KMS-11 (cell line): ENCODE data around the gene AMFR.

ENCODE experiments used
- H2AFZ ChIP-seq: fragments of 200-600 bp; sonication (generic); 2 replicates; pipeline ENCODE4 v1.6.1; 2016; ENCODE audit warnings: antibody characterized with exemption, mixed run types, low read depth
- H3K27ac ChIP-seq: fragments of 200-600 bp; sonication (generic); 2 replicates; pipeline ENCODE4 v1.6.1; 2016; ENCODE audit warnings: mild to moderate bottlenecking, mixed run types
- H3K27me3 ChIP-seq: fragments of 200-600 bp; sonication (generic); 2 replicates; pipeline ENCODE4 v1.6.1; 2017; ENCODE audit warnings: mild to moderate bottlenecking, low read depth, mixed run types, moderate library complexity; ENCODE audit not compliant: insufficient read depth
- H3K36me3 ChIP-seq: fragments of 200-600 bp; sonication (generic); 2 replicates; pipeline ENCODE4 v1.6.1; 2017; ENCODE audit warnings: mild to moderate bottlenecking, mixed run types; ENCODE audit not compliant: insufficient read depth
- H3K4me1 ChIP-seq: fragments of 200-600 bp; sonication (generic); 2 replicates; pipeline ENCODE4 v1.6.1; 2016; ENCODE audit warnings: mild to moderate bottlenecking, low read depth, mixed run types; ENCODE audit not compliant: poor library complexity, severe bottlenecking
- H3K4me2 ChIP-seq: fragments of 200-600 bp; sonication (generic); 2 replicates; pipeline ENCODE4 v1.7.0; 2016; ENCODE audit warnings: mild to moderate bottlenecking, mixed run types
- H3K4me3 ChIP-seq: fragments of 200-600 bp; sonication (generic); IDR thresholded peaks from 2 replicates; pipeline ENCODE4 v1.6.1; 2017; ENCODE audit warnings: low read depth, low read length, mixed read lengths; ENCODE audit not compliant: insufficient read depth
- H3K79me2 ChIP-seq: fragments of 200-600 bp; sonication (generic); 2 replicates; pipeline ENCODE4 v1.6.1; 2016; ENCODE audit warnings: low read depth, mixed run types; ENCODE audit not compliant: insufficient read depth
- H3K9ac ChIP-seq: fragments of 200-600 bp; sonication (generic); 2 replicates; pipeline ENCODE4 v1.6.1; 2016; ENCODE audit warnings: mild to moderate bottlenecking, mixed run types
- H4K20me1 ChIP-seq: fragments of 200-600 bp; sonication (generic); 2 replicates; pipeline ENCODE4 v1.6.1; 2016; ENCODE audit warnings: mild to moderate bottlenecking, mixed run types; ENCODE audit not compliant: insufficient read depth
- TF ChIP-seq, protein P1 (sequence below): fragments of 200-600 bp; sonication (generic); conservative IDR thresholded peaks from 2 replicates; pipeline ENCODE4 v1.6.1; 2017; ENCODE audit warnings: low read depth, mild to moderate bottlenecking, antibody characterized with exemption, low read length, moderate library complexity, mixed read lengths

AMFR gene

DNA sequence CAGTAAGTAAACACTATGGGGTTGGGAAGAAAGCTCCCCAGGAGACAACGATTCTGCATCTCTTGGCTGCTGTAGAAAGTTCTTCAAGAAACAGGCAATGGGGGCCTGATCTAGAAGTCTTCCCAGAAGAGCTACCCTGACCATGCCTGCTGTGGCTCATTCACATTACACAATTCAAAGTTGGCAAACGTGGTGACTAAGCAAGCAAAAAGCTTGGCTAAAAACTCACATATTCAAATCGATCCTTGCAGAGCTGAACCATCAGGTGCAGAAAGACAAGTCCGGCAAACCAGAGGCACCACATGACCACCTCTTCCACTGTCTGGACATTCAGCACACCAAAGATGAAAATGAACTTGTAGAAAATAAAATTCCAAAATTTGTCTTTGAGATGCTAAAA lies 16.1 kb downstream of the AMFR start:
- TF ChIP-seq, protein P1, sequence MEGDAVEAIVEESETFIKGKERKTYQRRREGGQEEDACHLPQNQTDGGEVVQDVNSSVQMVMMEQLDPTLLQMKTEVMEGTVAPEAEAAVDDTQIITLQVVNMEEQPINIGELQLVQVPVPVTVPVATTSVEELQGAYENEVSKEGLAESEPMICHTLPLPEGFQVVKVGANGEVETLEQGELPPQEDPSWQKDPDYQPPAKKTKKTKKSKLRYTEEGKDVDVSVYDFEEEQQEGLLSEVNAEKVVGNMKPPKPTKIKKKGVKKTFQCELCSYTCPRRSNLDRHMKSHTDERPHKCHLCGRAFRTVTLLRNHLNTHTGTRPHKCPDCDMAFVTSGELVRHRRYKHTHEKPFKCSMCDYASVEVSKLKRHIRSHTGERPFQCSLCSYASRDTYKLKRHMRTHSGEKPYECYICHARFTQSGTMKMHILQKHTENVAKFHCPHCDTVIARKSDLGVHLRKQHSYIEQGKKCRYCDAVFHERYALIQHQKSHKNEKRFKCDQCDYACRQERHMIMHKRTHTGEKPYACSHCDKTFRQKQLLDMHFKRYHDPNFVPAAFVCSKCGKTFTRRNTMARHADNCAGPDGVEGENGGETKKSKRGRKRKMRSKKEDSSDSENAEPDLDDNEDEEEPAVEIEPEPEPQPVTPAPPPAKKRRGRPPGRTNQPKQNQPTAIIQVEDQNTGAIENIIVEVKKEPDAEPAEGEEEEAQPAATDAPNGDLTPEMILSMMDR = no peak
- Histone ChIP-seq H3K4me1 (no peaks in the 10 kb centered on the region), H3K4me3 (no peak overlapping the region), H3K9ac (no peak overlapping the region), H2AFZ (no peak overlapping the region), H4K20me1 (no peaks in the 10 kb centered on the region), H3K79me2 (no peaks in the 10 kb centered on the region), H3K4me2 (no peak overlapping the region), H3K27ac (no peak overlapping the region), H3K27me3 (no peaks in the 10 kb centered on the region), H3K36me3 (no peaks in the 10 kb centered on the region)

DNA sequence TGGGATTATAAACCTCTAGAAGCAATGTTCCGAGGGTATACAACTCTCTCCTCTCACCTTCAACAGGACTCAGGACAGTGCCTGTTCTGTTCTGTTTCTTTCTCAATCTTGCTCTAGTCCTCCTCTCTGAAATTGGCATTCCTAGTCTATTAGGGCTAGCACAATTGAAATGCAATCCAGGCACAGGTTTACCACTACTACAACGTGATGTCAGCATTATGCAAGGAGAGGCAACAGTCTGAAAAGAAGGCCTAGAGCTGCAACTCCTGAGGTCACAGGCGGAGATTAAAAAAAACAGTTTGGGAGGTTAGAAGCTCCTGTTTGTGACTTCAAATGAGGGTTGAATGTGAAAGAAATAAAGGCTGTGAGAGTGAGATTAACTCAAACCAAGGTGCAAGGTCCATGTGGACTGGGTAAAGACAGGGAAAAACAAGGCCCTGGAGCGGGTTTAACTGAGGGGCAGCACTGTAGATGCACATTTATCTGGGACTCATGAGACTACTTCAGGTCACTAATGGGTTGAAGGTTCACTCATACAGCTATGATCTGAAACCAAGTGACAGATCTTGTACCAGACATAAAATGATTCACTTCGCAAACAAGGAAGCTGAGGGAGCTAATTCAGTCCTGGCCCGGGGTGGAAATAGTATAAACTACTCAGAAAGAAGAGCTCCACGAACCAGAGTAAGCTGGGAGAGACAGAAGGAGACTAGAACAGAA lies 16.8 kb downstream of the AMFR start:
- no peaks in the 10 kb centered on the region for H3K27me3 ChIP-seq
- no peaks in the 10 kb centered on the region for H4K20me1 ChIP-seq
- no peak overlapping the region for H3K4me2 ChIP-seq
- no peak overlapping the region for H2AFZ ChIP-seq
- H3K4me3 ChIP-seq = no peak overlapping the region
- no peak overlapping the region for H3K27ac ChIP-seq
- H3K4me1 ChIP-seq = no peaks in the 10 kb centered on the region
- TF ChIP-seq, protein P1 = no peak
- no peaks in the 10 kb centered on the region for H3K36me3 ChIP-seq
- no peak overlapping the region for H3K9ac ChIP-seq
- H3K79me2 ChIP-seq = no peaks in the 10 kb centered on the region

GRCh38 chr16:56405977-56406672 lies 19.2 kb downstream of the AMFR start:
- H3K4me3 ChIP-seq = no peak overlapping the region
- no peaks in the 10 kb centered on the region for H3K79me2 ChIP-seq
- H4K20me1 ChIP-seq = no peaks in the 10 kb centered on the region
- no peak overlapping the region for H3K9ac ChIP-seq
- no peak overlapping the region for H3K4me2 ChIP-seq
- H3K27ac ChIP-seq = no peak overlapping the region
- no peaks in the 10 kb centered on the region for H3K27me3 ChIP-seq
- TF ChIP-seq, protein P1 = no peak
- no peak overlapping the region for H2AFZ ChIP-seq
- H3K4me1 ChIP-seq = no peaks in the 10 kb centered on the region
- no peaks in the 10 kb centered on the region for H3K36me3 ChIP-seq

DNA sequence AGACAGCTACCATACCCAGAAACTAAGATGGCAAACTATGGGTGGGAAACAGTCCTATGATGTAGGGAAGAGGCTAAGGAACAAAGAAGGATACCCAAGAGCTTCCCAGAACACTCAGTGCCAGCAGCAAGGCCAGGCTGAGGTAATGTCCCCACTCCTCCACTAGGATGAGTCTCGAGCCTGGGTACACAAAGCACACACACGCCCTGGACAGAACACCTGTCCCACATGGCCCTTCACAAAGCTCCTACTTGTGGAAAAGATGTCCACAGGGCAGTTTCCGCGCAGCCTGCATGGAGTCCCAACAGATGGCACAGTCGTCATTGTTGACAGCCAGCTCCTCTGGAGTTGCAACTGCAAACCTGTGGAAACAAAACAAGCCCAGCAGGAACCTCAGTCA lies 23.9 kb downstream of the AMFR start:
- no peaks in the 10 kb centered on the region for H3K4me1 ChIP-seq
- H2AFZ ChIP-seq = no peak overlapping the region
- no peaks in the 10 kb centered on the region for H3K27me3 ChIP-seq
- H4K20me1 ChIP-seq = no peaks in the 10 kb centered on the region
- TF ChIP-seq, protein P1 = 0 out of 2 replicates have a peak, but pooled peaks have one; percentile 36
- no peak overlapping the region for H3K27ac ChIP-seq
- H3K79me2 ChIP-seq = no peaks in the 10 kb centered on the region
- H3K4me3 ChIP-seq = no peak overlapping the region
- no peaks in the 10 kb centered on the region for H3K36me3 ChIP-seq
- H3K4me2 ChIP-seq = no peak overlapping the region
- no peak overlapping the region for H3K9ac ChIP-seq
